Colonic mucosa (tissue), 4 donors: ENCODE data around the gene MTR. TPM values are rescaled to one million over a fixed set of nuclear protein-coding genes. Genes with fewer than 3 reads are reported as not detected.

Source experiments
- DNase-seq: peaks from one replicate; pipeline ENCODE4 v3.0.0-alpha.2; 2020
- H3K27ac ChIP-seq: fragments of 200-600 bp; one replicate; pipeline ENCODE4 v1.8.0; 2021
- H3K27me3 ChIP-seq: fragments of 200-600 bp; one replicate; pipeline ENCODE4 v1.8.0; 2021
- H3K36me3 ChIP-seq: fragments of 200-600 bp; one replicate; pipeline ENCODE4 v1.8.0; 2021
- H3K4me1 ChIP-seq: fragments of 200-600 bp; one replicate; pipeline ENCODE4 v1.8.0; 2021; ENCODE audit warnings: mild to moderate bottlenecking
- H3K4me3 ChIP-seq: fragments of 200-600 bp; one replicate; pipeline ENCODE4 v1.8.0; 2021
- H3K9ac ChIP-seq, 2 donors: one replicate each; pipeline ENCODE4 v1.7.0; 2013; ENCODE audit warnings: control low read depth in 2 of 2, low read depth in 2 of 2, low read length in 2 of 2
- H3K9me3 ChIP-seq: fragments of 200-600 bp; one replicate; pipeline ENCODE4 v1.8.0; 2021
- intact Hi-C: fragments of 100-400 bp; cut with DNase I; formaldehyde crosslinking; loops from one replicate; pipeline ENCODE4 v1.14.1; 2022
- total RNA-seq, 2 donors: library from RNA; stranded (reverse); fragmentation: NEBNext Ultra II Directional in 1 of 2; extraction: Animal tissue kit (Norgen Biotek cat#: 25700) in 1 of 2; gene quantifications; one replicate each; pipeline ENCODE4 v1.2.1, GENCODE V29; 2021
- TF ChIP-seq, protein P1 (sequence below): fragments of 200-600 bp; IDR thresholded peaks from one replicate; pipeline ENCODE4 v1.8.0; 2022; ENCODE audit warnings: antibody characterized with exemption, mild to moderate bottlenecking
- donor health status: healthy.
- donor health status: DM: no; HTN: no; CAD: no.
- donor health status: DM: no; HTN: no; CAD: no.

The MTR gene
- total RNA-seq, 2 donors from 2014 or later, result 20.5 to 24.4 TPM

- Histone ChIP-seq H3K4me3 (no peak overlapping the region), H3K27ac (no peak overlapping the region), H3K36me3 (peaks cover 5% of the 10 kb centered on the region), H3K27me3 (no peaks in the 10 kb centered on the region), H3K9me3 (no peaks in the 10 kb centered on the region), H3K4me1 (no peaks in the 10 kb centered on the region), H3K9ac (no peak overlapping the region)
- DNase-seq, result no peak
- intact Hi-C loops, result no loop called here
- TF ChIP-seq, protein P1, sequence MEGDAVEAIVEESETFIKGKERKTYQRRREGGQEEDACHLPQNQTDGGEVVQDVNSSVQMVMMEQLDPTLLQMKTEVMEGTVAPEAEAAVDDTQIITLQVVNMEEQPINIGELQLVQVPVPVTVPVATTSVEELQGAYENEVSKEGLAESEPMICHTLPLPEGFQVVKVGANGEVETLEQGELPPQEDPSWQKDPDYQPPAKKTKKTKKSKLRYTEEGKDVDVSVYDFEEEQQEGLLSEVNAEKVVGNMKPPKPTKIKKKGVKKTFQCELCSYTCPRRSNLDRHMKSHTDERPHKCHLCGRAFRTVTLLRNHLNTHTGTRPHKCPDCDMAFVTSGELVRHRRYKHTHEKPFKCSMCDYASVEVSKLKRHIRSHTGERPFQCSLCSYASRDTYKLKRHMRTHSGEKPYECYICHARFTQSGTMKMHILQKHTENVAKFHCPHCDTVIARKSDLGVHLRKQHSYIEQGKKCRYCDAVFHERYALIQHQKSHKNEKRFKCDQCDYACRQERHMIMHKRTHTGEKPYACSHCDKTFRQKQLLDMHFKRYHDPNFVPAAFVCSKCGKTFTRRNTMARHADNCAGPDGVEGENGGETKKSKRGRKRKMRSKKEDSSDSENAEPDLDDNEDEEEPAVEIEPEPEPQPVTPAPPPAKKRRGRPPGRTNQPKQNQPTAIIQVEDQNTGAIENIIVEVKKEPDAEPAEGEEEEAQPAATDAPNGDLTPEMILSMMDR, result no peak
Measured at GRCh38 chr1:236823559-236823958, 28.5 kb downstream of the MTR start.

GRCh38 chr1:236829085-236829484, 34.0 kb downstream of the MTR start:
- Histone ChIP-seq H3K27me3 (no peaks in the 10 kb centered on the region), H3K36me3 (peaks cover 5% of the 10 kb centered on the region), H3K9me3 (no peaks in the 10 kb centered on the region), H3K27ac (no peak overlapping the region), H3K4me3 (no peak overlapping the region), H3K4me1 (no peaks in the 10 kb centered on the region), H3K9ac (no peak overlapping the region)
- no peak for DNase-seq
- TF ChIP-seq, protein P1, result no peak
- intact Hi-C loops, result no loop called here

DNA sequence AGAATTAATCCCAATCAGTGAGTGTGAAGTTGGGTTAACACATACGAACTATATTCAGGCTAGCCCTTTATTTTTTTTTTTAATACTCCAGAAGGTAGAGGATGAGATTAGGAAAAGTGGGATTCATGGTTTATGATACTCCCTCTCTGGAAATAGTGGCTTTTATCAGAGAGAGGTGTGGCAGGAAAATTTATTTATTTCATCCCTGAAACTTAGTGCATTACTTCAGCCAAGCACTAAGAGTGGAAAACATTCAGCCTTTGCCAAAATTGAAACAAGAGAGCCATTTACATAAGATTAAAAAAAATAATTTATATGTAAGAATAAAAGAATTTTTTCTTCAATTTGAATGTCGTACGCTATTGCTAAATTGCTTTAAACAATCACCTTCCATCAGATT, 35.0 kb downstream of the MTR start:
- H3K36me3 ChIP-seq, result peaks cover 5% of the 10 kb centered on the region
- H3K9ac ChIP-seq, result no peak overlapping the region
- no peak overlapping the region for H3K27ac ChIP-seq
- TF ChIP-seq, protein P1, result no peak
- H3K9me3 ChIP-seq, result no peaks in the 10 kb centered on the region
- no peaks in the 10 kb centered on the region for H3K4me1 ChIP-seq
- H3K4me3 ChIP-seq, result no peak overlapping the region
- H3K27me3 ChIP-seq, result no peaks in the 10 kb centered on the region
- intact Hi-C loops, result no loop called here
- no peak for DNase-seq

DNA sequence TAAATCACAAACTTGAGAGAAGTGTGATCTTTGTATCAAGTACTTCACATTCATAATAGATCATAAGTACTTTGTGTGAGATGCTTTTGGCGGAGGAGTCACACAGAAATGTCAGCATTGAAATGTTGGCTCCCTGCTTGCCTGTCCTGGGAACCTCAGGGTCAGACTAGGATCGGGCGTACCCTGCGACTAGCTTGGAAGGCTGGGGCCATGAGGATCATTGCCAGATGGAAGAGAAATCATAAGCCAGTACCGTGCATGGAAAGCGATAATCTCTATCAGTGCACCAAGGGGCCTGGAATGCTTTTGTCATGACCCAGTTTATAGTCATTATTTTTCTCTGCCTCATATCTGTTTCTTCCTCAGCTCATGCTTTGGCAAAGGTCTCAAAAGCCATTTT, 35.5 kb downstream of the MTR start:
- H3K9me3 ChIP-seq, result no peaks in the 10 kb centered on the region
- no peak overlapping the region for H3K4me3 ChIP-seq
- H3K4me1 ChIP-seq, result no peaks in the 10 kb centered on the region
- H3K36me3 ChIP-seq, result peaks cover 4% of the 10 kb centered on the region
- no peak for DNase-seq
- TF ChIP-seq, protein P1, result no peak
- no peak overlapping the region for H3K9ac ChIP-seq
- intact Hi-C loops, result no loop called here
- no peaks in the 10 kb centered on the region for H3K27me3 ChIP-seq
- no peak overlapping the region for H3K27ac ChIP-seq

DNA sequence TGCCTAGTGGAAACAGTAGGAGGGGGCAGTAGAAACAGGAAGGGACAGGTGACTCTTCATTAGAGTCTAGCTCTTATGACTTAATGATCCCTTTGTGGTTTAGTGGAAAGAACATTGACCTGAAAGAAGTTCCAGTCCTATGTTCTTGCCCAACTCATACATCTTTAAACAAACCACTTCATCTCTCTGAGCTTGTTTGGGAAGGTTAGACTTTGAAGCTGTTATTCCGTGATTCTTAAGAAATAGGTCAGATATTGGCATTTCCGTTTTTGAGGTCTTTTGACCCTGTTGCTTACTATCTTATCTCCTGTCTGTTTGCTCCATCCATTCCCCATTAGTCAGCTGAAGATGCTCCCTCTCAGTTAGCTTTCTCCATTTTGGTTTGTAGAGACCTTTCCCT, 38.5 kb downstream of the MTR start:
- no peaks in the 10 kb centered on the region for H3K4me1 ChIP-seq
- H3K9ac ChIP-seq, result no peak overlapping the region
- intact Hi-C loops, result no loop called here
- H3K4me3 ChIP-seq, result no peak overlapping the region
- H3K36me3 ChIP-seq, result peaks cover 4% of the 10 kb centered on the region
- DNase-seq, result no peak
- no peak overlapping the region for H3K27ac ChIP-seq
- no peaks in the 10 kb centered on the region for H3K27me3 ChIP-seq
- TF ChIP-seq, protein P1, result no peak
- no peaks in the 10 kb centered on the region for H3K9me3 ChIP-seq

DNA sequence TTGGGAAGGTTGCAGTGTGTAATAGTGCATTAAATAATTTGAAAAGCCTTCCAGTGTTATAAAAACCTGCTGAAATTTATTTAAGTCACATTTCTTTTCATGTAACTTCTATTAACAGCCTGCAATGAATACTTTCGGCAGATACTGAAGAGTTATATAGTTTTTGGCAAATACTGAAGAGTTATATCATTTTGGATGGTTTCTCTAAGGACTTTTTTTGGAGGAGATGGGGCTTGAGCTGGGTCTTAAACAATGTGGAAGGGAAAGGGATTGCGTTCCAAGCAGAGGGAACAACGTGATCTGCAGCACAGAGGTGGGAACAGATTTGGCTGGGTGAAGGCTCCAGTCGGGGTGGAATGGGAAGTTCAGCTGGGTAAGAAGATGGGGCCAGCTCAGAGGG, 39.8 kb downstream of the MTR start:
- TF ChIP-seq, protein P1, result no peak
- no peaks in the 10 kb centered on the region for H3K4me1 ChIP-seq
- peaks cover 4% of the 10 kb centered on the region for H3K36me3 ChIP-seq
- no peak overlapping the region for H3K9ac ChIP-seq
- intact Hi-C loops, result no loop called here
- no peak overlapping the region for H3K4me3 ChIP-seq
- no peak for DNase-seq
- H3K27ac ChIP-seq, result no peak overlapping the region
- no peaks in the 10 kb centered on the region for H3K9me3 ChIP-seq
- no peaks in the 10 kb centered on the region for H3K27me3 ChIP-seq
